Natural killer cell (primary cell): ENCODE data around the gene ZFP1. TPM values are rescaled to one million over a fixed set of nuclear protein-coding genes. Genes with fewer than 3 reads are reported as not detected.
"Not testable (repeated sequence)": the region's sequence is repeated elsewhere in the genome, so short reads cannot be mapped to it uniquely, and the experiment has no call there.

Experiments used
- ATAC-seq, 3 donors: fragments of 150-1000 bp in 2 of 3; fragments of 200-7000 bp in 1 of 3; cut with Tn5 transposase; 1 replicate in 1 of 3; 2 replicates in 2 of 3; pipeline ENCODE4 v1.10.0; 2021; ENCODE audit warnings: mild to moderate bottlenecking in 2 of 3, moderate library complexity in 2 of 3
- DNase-seq, 2 donors: peaks; one replicate each; pipeline versions ENCODE4 v3.0.0 to v3.0.0-alpha.2; 2013 to 2021; ENCODE audit warnings: mixed read lengths in 1 of 2
- H3K27ac ChIP-seq: one replicate; pipeline ENCODE4 v1.5.1; 2013; ENCODE audit warnings: mild to moderate bottlenecking, low read length
- H3K27me3 ChIP-seq: one replicate; pipeline ENCODE4 v1.6.1; 2013; ENCODE audit warnings: low read length; ENCODE audit not compliant: control insufficient read depth, insufficient read depth
- H3K36me3 ChIP-seq: one replicate; pipeline ENCODE4 v1.6.1; 2013; ENCODE audit warnings: low read length; ENCODE audit not compliant: control insufficient read depth, insufficient read depth
- H3K4me1 ChIP-seq: one replicate; pipeline ENCODE4 v1.6.1; 2013; ENCODE audit warnings: low read length; ENCODE audit not compliant: control insufficient read depth, insufficient read depth
- H3K4me3 ChIP-seq: one replicate; pipeline ENCODE4 v1.5.1; 2013; ENCODE audit warnings: low read length
- H3K9me3 ChIP-seq: one replicate; pipeline ENCODE4 v1.6.1; 2013; ENCODE audit warnings: low read length; ENCODE audit not compliant: control insufficient read depth, insufficient read depth
- H3K27ac Mint-ChIP-seq, 2 donors: one replicate each; pipeline ENCODE4 v1.8.0; 2022; ENCODE audit warnings: mild to moderate bottlenecking in 2 of 2, mixed read lengths in 2 of 2, moderate library complexity in 1 of 2
- H3K27me3 Mint-ChIP-seq, 2 donors: one replicate each; pipeline ENCODE4 v1.8.0; 2022; ENCODE audit warnings: low read depth in 2 of 2, mixed read lengths in 2 of 2
- H3K36me3 Mint-ChIP-seq: one replicate; pipeline ENCODE4 v1.8.0; 2022; ENCODE audit warnings: mixed read lengths
- H3K4me1 Mint-ChIP-seq, 2 donors: one replicate each; pipeline ENCODE4 v1.8.0; 2022; ENCODE audit warnings: mixed read lengths in 2 of 2
- H3K4me3 Mint-ChIP-seq: one replicate; pipeline ENCODE4 v1.8.0; 2022; ENCODE audit warnings: mild to moderate bottlenecking, moderate library complexity, mixed read lengths
- H3K9me3 Mint-ChIP-seq, 2 donors: one replicate each; pipeline ENCODE4 v1.8.0; 2022; ENCODE audit warnings: mixed read lengths in 2 of 2
- CTCF ChIP-seq: fragments of 200-600 bp; IDR thresholded peaks from one replicate; pipeline ENCODE4 v1.8.0; 2022; ENCODE audit warnings: antibody characterized with exemption
- WGBS: methylation state at CpG from one replicate; pipeline ENCODE4 v1.1.7; 2013; ENCODE audit warnings: missing lambda C conversion rate; ENCODE audit not compliant: insufficient coverage; 5-methylcytosine and 5-hydroxymethylcytosine counted together
- intact Hi-C: fragments of 100-400 bp; cut with micrococcal nuclease; formaldehyde crosslinking; loops from one replicate; pipeline ENCODE4 v1.14.2; 2022
- total RNA-seq, 4 donors: library from RNA; stranded (reverse); fragments of 120-200 nt in 1 of 4; gene quantifications; one replicate each; pipeline versions ENCODE4 v1.2.3 to v1.2.4, GENCODE V29; 2013 to 2022

The ZFP1 gene
- total RNA-seq, 3 donors from 2014 or later (not counting 1 experiment from before 2014, with no cell fraction given): 9.0 to 16.2 (median 14.9) TPM

GRCh38 chr16:75204905-75205304 is 56.6 kb downstream of the ZFP1 start:
- intact Hi-C loops, H3K4me3 ChIP-seq, ATAC-seq, H3K27ac ChIP-seq, H3K4me1 ChIP-seq, H3K4me3 Mint-ChIP-seq, DNase-seq, H3K27ac Mint-ChIP-seq, H3K36me3 Mint-ChIP-seq, H3K9me3 Mint-ChIP-seq, H3K9me3 ChIP-seq, H3K4me1 Mint-ChIP-seq, H3K27me3 ChIP-seq, H3K36me3 ChIP-seq: not testable (repeated sequence)
- H3K27me3 Mint-ChIP-seq: peaks cover 6 to 16% of the 10 kb centered on the region in 2 donors
- WGBS: no CpG with 5 or more reads among the region's 20 CpGs

- H3K4me3 Mint-ChIP-seq, ATAC-seq, H3K27ac Mint-ChIP-seq, H3K9me3 ChIP-seq, H3K27me3 ChIP-seq, H3K4me1 ChIP-seq, H3K9me3 Mint-ChIP-seq, intact Hi-C loops, H3K4me3 ChIP-seq, H3K36me3 Mint-ChIP-seq, H3K27ac ChIP-seq, H3K36me3 ChIP-seq, DNase-seq, H3K4me1 Mint-ChIP-seq: not testable (repeated sequence)
- peaks cover 5 to 14% of the 10 kb centered on the region in 2 donors for H3K27me3 Mint-ChIP-seq
- WGBS: no CpG with 5 or more reads among the region's 19 CpGs
These were observed 57.1 kb downstream of the ZFP1 start for GRCh38 chr16:75205438-75205837.

- WGBS: 83% methylated on average over 19 of the region's 25 CpGs
- H3K36me3 ChIP-seq, H3K27me3 ChIP-seq, H3K4me1 ChIP-seq, H3K4me3 Mint-ChIP-seq, ATAC-seq, H3K27ac Mint-ChIP-seq, H3K9me3 Mint-ChIP-seq, H3K9me3 ChIP-seq, H3K36me3 Mint-ChIP-seq, DNase-seq, H3K4me3 ChIP-seq, H3K4me1 Mint-ChIP-seq, H3K27me3 Mint-ChIP-seq, H3K27ac ChIP-seq: not testable (repeated sequence)
- intact Hi-C loops: loop anchor here (2.0 kb wide), 1 partner anchor 19 kb away; no protein-coding TSS in a partner anchor
These were observed 57.8 kb downstream of the ZFP1 start for GRCh38 chr16:75205961-75206748.

- no peak for ATAC-seq
- H3K27me3 ChIP-seq: no peaks in the 10 kb centered on the region
- Mint-ChIP-seq H3K36me3 (no peaks in the 10 kb centered on the region), H3K4me3 (no peak within 1 kb of the TSS), H3K27me3 (peaks cover 2 to 6% of the 10 kb centered on the region in 2 donors), H3K9me3 (no peaks in the 10 kb centered on the region), H3K4me1 (no peaks in the 10 kb centered on the region), H3K27ac (no peak within 1 kb of the TSS)
- DNase-seq: no peak
- H3K9me3 ChIP-seq: no peaks in the 10 kb centered on the region
- 87% methylated on average over 20 of the region's 24 CpGs for WGBS
- no peak for TF ChIP-seq CTCF
- intact Hi-C loops: loop anchor here (2.0 kb wide), 1 partner anchor 18 kb away; no protein-coding TSS in a partner anchor
- H3K4me3 ChIP-seq: no peak within 1 kb of the TSS
- H3K4me1 ChIP-seq: no peaks in the 10 kb centered on the region
- H3K36me3 ChIP-seq: no peaks in the 10 kb centered on the region
- H3K27ac ChIP-seq: no peak within 1 kb of the TSS
These were observed 58.6 kb downstream of the ZFP1 start, which contains the start of gene CTRB2 for GRCh38 chr16:75206749-75207451. Gene CTRB2 (minus strand): TSS chr16:75207161. CDS start chr16:75207141, 20 bp downstream.
